UCSD-AML1 (cell line): ENCODE measurements around the gene TMEM132D.

ENCODE experiments used
- DNase-seq: peaks from one replicate; lab custom pipeline; 2025; ENCODE audit not compliant: unreplicated experiment; lab: John Stamatoyannopoulos, UW

TMEM132D gene

DNA sequence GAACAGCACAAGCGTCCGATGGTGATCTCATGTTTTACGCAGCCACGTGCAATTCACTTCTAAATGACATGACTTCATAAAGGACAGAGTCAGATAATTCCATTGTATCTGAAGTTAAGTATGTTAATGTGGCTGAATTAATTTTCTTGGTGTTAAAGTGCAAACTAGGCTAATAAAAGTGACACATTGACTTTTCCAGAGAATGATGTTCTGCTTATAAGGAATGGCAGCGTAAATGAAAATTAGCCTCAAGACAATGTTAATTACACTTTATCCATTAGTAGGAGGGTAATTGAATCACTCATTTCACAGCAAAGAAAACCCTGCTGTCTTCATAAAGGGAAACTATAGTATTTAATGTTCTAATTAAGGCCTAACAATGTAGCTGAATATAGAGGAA, 624.1 kb downstream of the TMEM132D start:
- no peak for DNase-seq

DNA sequence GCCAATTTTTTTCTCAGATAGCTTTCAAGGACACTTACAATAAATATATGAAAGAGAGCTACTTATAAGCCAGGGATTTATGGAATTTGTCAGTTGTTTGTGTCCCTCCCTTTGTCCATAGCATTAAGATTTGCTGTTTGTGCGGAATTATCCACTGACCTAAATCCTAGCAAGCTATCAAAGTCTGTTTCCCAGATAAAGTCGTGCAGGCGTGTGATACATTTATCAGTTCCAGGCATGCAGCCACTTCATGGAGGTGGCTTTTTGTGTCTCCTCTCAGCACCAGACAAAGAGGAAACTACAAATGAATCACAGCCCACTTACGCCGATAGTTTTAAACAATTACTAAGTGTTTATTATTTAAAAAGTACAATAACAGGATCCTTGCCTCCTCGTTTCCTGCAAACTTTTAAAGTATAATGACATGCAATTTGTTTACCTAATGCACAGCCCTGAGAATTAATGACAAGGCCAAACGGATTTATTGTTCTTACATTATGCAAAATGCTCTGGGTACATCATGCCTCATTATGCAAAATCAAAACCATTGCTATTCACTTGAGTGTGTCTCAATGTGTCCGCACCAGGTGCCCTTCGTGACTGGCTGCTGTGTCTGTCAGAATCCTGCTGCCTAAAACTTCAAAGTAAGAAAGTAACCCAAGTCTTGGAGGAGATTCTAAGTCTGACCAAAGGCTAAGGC, 627.3 kb downstream of the TMEM132D start:
- no peak for DNase-seq

DNA sequence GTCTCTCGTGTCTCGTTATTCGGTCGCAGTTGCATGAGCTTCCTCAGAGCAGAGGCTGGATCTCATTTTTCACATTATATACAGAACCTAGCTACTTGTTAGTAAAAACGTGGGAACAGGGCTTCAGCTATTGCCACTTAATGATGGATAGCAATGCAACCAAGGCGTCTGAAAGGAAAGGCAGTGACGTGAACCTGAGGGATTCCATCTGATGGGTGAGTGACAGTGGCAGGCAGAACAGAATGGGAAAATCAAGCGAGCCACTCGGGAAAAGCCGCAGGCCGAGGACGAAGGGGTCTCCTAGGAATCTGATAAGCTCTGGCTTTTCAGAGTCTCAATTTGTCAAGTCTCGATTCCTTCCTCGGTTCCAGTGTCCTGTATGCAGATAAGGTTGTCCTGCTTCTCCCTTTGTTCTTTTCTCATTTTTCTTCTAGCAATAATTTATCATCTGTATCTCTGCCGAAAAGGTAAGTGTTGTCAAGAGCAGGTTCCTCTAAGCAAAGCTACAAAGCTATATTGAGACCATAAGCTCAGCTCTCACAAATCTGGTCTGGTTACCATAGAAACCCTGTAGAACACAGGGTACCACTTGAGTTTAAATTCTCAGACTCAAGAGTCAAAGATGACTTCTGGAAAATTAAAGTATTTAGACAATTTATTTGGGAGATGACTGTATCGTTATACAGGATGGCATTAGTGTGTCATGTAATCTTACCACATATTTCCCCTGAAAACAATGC, 633.9 kb downstream of the TMEM132D start:
- no peak for DNase-seq

GRCh38 chr12:129258781-129259318, 645.0 kb downstream of the TMEM132D start:
- DNase-seq: no peak

DNA sequence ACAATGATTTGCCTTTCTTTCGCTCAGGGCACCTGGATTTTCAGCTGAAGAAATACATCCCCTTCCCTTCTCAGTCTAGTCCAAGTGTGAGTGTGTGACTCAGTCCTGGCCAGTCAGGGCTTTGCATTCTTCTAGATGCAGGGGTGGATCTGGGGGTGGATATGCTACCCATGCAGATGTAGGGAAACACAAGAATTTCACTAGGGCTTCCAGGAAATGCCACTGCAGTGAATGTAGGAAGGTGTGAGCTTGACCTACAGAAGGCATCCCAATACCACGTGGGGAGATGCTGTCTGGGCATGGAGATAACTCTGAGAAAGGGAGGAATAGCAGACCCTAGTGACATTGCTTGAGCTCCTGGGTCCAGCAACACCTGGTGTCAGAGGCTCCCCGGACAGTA, 646.3 kb downstream of the TMEM132D start:
- no peak for DNase-seq

DNA sequence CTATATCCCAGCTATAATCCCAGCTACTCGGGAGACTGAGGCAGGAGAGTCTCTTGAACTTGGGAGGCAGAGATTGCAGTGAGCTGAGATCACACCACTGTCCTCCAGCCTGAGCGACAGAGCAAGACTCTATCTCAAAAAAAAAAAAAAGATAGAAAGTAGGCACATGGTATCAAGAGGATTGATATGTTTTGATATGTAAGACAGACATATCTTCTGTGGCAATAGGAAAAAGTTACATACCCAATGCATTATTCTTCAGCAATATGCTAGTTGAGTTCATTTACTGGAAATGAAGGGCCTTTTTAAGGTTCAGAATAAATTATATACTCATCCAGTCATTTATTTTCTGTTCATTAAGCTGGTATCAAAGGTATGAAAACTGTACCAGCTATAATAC, 657.2 kb downstream of the TMEM132D start:
- DNase-seq: no peak

DNA sequence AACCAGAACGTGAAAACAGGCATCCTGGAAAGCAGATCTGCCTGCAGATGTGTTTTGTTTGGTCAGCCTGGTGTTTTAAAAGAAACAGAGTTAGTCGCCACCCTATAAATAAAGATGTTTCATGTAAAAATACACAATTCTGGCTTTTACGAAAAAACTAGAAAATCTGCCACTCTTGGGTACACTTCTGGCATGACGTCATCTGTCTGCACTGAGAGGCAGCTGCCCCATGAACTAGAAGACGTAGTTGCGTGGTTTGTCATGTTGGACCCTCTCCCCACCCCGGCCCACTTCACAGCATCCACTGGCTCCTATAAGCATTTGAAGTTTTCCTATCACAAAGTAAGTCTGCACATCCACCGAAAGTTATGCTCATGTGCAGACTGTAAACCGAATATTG, 658.1 kb downstream of the TMEM132D start:
- no peak for DNase-seq

DNA sequence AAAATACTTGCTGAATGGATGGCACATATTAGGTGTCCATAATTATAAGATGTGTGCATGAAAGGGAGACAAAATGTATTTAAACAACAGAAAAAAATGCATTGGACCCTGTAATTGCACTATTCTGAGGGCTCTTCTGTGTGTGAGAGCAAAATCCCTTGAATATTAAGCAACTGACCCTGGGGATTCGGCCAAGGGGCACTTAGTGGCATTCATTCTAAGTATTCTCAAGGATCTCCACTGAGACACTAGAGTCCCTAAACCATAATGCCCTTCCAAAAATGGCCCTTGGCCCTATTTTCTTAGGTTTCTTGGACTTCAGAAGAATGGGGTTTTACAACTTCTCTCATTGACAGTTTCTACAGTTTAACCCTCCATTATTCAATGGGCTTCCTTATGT, 662.0 kb downstream of the TMEM132D start:
- DNase-seq: no peak

DNA sequence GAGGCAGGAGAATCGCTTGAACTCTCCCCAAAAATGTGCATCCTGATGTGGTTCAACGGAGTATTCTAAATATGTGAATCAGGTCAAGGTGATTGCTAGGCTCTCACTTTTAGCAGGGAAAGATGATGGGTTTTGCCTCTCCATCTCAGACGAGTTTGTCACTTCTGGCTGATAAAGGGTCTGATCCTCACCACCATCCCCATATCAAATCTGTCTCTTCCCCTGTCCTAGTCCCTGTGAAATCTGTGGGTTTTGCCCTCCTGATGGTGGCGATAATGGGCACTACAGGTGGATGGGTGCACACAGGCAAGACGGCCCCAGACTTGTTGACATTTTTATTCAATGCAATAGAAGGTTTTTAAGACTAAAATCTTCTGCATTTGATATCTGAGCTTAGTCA, 665.9 kb downstream of the TMEM132D start:
- no peak for DNase-seq

GRCh38 chr12:129234209-129234608, 669.6 kb downstream of the TMEM132D start:
- DNase-seq: no peak

DNA sequence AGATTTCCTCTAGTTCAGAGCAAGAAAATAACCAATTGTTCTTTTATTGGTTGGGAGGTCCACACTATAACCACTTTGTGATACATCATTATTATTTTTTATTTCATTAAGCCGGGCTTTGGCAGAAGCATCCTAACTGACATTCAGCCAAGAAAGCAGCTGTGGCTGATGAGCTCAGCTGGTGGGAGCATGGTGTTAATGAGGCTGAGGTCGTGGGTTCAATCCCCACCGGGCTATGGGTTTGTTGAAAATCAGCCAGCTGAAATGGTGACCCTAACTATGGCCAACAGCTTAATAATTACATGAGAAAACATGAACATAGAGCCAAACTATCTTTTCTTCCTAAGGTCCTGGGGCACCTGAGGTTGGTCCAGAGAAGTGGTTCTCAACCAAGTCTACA, 672.3 kb downstream of the TMEM132D start:
- no peak for DNase-seq

GRCh38 chr12:129230995-129231394, 672.8 kb downstream of the TMEM132D start:
- no peak for DNase-seq

- no peak for DNase-seq
These were observed 677.0 kb downstream of the TMEM132D start for GRCh38 chr12:129226851-129227250.

- no peak for DNase-seq
These were observed 677.8 kb downstream of the TMEM132D start for GRCh38 chr12:129226005-129226404.

DNA sequence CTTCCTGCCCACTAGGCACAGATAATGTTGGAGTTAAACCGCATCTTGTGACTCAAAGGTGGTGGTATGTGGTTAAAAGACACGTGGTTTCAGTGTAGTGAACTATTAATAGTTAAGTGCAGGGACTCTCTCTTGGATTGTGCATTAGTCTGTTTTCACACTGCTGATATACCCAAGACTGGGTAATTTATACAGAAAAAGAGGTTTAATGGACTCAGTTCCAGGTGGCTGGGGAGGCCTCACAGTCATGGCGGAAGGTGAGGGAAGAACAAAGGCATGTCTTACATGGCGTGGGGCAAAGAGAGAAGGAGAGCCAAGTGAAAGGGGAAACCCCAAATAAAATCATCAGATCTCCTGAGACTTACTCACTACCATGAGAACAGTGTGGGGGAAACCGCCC, 688.3 kb downstream of the TMEM132D start:
- DNase-seq: no peak

DNA sequence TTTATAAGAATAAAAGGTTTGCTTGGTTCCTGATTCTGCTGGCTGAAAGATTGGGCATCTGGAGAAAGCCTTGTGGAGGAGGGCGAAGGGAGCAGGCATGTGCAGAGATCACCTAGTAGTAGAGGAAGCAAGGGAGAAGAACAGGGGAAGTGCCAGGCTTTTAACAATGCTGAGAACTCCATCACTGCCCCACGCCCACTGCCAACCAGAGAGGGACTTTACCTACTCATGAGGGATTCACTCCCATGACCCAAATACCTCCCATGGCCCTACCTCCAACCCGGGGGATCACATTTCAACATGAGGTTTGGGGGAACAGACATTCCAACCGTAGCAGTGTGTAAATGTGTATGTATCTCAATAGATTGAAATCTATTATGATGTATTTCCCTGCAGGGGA, 690.3 kb downstream of the TMEM132D start:
- DNase-seq: no peak

GRCh38 chr12:129211862-129212630, 691.8 kb downstream of the TMEM132D start:
- no peak for DNase-seq

DNA sequence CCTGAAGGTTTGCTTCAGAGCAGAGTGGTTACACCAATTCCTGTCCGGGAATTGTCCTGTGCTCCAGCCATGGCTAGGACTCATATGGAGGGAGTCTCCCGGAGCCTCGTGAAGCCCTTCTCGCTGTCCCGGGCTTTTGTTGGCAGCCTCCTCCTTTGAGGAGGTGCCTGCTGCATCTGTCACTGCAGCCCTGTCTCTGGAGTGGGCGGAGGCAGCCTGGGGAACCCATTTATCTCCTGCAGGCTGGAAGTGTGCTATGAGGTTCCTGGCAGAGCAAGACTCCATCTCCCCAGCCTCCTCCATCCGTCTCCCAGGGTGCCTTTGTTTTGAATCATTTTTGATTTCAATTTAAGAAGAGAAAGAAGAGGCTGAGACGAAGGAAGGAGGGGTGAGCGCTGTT, 695.3 kb downstream of the TMEM132D start:
- DNase-seq: no peak

DNA sequence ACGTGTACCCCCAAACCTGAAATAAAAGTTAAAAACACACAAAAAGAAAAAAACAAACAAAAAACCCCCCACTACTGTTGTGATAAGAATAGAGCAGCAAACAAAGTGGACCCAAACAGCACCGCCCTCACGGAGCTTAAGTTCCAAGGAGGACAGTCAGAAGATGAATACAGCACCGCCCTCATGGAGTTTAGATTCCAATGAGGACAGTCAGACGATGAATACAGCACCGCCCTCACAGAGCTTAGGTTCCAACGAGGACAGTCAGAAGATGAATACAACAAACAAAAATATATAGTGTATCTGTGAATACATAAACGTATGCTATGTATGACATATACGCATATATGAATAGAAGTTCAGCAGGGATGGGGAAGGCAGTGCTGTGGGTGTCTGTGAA, 696.7 kb downstream of the TMEM132D start:
- no peak for DNase-seq

DNA sequence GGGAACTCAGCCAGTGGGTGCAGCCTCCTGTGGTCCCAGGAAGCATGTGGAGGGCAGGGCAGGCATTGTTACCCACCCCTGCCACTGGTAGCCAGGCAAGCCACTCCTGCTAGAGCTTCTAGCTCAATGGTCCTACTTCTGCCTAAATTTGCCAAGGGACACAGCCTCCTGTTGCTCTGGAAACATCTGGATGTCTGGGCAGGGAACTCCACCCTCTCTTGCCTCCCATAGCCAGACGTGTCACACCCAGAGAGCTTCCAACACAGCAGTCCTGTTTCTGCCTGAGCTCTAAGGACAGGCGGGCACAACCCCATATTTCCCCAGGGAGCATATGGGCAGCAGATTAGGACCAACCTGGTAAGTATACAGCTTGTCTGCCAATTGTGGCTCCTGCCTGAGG, 700.4 kb downstream of the TMEM132D start:
- no peak for DNase-seq

GRCh38 chr12:129202109-129202814, 701.6 kb downstream of the TMEM132D start:
- DNase-seq: no peak
